ENCODE measurements around the gene ADGRA3. TPM values are rescaled to one million over a fixed set of nuclear protein-coding genes. Genes with fewer than 3 reads are reported as not detected.
A peak's percentile ranks its signal among the peaks of the same experiment; 100 is the strongest.

Gene ADGRA3
- total RNA-seq, 1 experiment from 2014 or later, result 29.0 TPM

- no peaks in the 10 kb centered on the region for H3K9me3 ChIP-seq (ENCODE audit: low read length)
- ChIA-PET POLR2A (ENCODE audit: unreplicated experiment) (no interaction called here), CTCF (no interaction called here)
- TF ChIP-seq EZH2phosphoT487 (IDR thresholded peaks at IDR 0.05; ENCODE audit: borderline replicate concordance, low read length) (no peak), EZH2 (IDR thresholded peaks at IDR 0.05; ENCODE audit: low read length, unreplicated experiment) (no peak), CTCF (conservative IDR thresholded peaks at IDR 0.05; ENCODE audit: low read depth, low read length) (no peak)
- no peaks in the 10 kb centered on the region for H3K79me2 ChIP-seq (ENCODE audit: low read length)
- intact Hi-C loops (cut with micrococcal nuclease), result no loop called here
- H4K20me1 ChIP-seq (ENCODE audit: low read length), result no peaks in the 10 kb centered on the region
- no peak overlapping the region for H3K4me3 ChIP-seq (ENCODE audit: low read length)
- H3K4me2 ChIP-seq (ENCODE audit: low read length), result no peak overlapping the region
- H2AFZ ChIP-seq (ENCODE audit: low read length), result no peak overlapping the region
- H3K36me3 ChIP-seq (ENCODE audit: low read depth, low read length), result no peaks in the 10 kb centered on the region
- no TSS peak for BruUV-seq (replicated peaks)
- H3K4me1 ChIP-seq (ENCODE audit: insufficient read depth, low read length), result no peaks in the 10 kb centered on the region; the same call in 1 of the 2 replicates
- H3K9ac ChIP-seq (ENCODE audit: low read length), result no peak overlapping the region
- H3F3A ChIP-seq (ENCODE audit: low read length, unreplicated experiment), result no peaks in the 10 kb centered on the region
- H3K27me3 ChIP-seq (ENCODE audit: low read length), result no peaks in the 10 kb centered on the region
- H3K27ac ChIP-seq (ENCODE audit: low read length), result no peak overlapping the region
- DNase-seq, result peak; percentile 12
- no peaks in the 10 kb centered on the region for H3K9me2 ChIP-seq (replicated peaks; ENCODE audit: low read length)
- peak; percentile 55 for ATAC-seq
Measured at GRCh38 chr4:22522706-22523501, 7.0 kb upstream of the ADGRA3 start.

- Histone ChIP-seq H3K4me3 (ENCODE audit: low read length) (no peak overlapping the region), H3K9me2 (replicated peaks; ENCODE audit: low read length) (no peaks in the 10 kb centered on the region), H3K36me3 (ENCODE audit: low read depth, low read length) (no peaks in the 10 kb centered on the region), H3F3A (ENCODE audit: low read length, unreplicated experiment) (no peaks in the 10 kb centered on the region), H2AFZ (ENCODE audit: low read length) (no peak overlapping the region), H3K4me1 (ENCODE audit: insufficient read depth, low read length) (peaks cover under 1% of the 10 kb centered on the region; the same call in 1 of the 2 replicates), H4K20me1 (ENCODE audit: low read length) (no peaks in the 10 kb centered on the region), H3K27me3 (ENCODE audit: low read length) (no peaks in the 10 kb centered on the region), H3K4me2 (ENCODE audit: low read length) (no peak overlapping the region), H3K27ac (ENCODE audit: low read length) (no peak overlapping the region), H3K79me2 (ENCODE audit: low read length) (no peaks in the 10 kb centered on the region), H3K9ac (ENCODE audit: low read length) (no peak overlapping the region), H3K9me3 (ENCODE audit: low read length) (no peaks in the 10 kb centered on the region)
- intact Hi-C loops (cut with micrococcal nuclease), result no loop called here
- POLR2A ChIA-PET (ENCODE audit: unreplicated experiment), result interaction anchor here (0.6 kb wide), 1 partner anchor 95 kb away, joined by 7 read pairs; no protein-coding TSS in a partner anchor
- CTCF ChIA-PET, result no interaction called here
- no peak for ATAC-seq
- DNase-seq, result no peak
- no TSS peak for BruUV-seq (replicated peaks)
- TF ChIP-seq CTCF (conservative IDR thresholded peaks at IDR 0.05; ENCODE audit: low read depth, low read length), result no peak
- no peak for TF ChIP-seq EZH2phosphoT487 (IDR thresholded peaks at IDR 0.05; ENCODE audit: borderline replicate concordance, low read length)
- no peak for TF ChIP-seq EZH2 (IDR thresholded peaks at IDR 0.05; ENCODE audit: low read length, unreplicated experiment)
Measured at GRCh38 chr4:22522206-22522605, 6.3 kb upstream of the ADGRA3 start.

GRCh38 chr4:22521240-22521639 lies 5.4 kb upstream of the ADGRA3 start:
- Histone ChIP-seq H2AFZ (ENCODE audit: low read length) (no peak overlapping the region), H3K9me3 (ENCODE audit: low read length) (no peaks in the 10 kb centered on the region), H3K79me2 (ENCODE audit: low read length) (no peaks in the 10 kb centered on the region), H3K27ac (ENCODE audit: low read length) (no peak overlapping the region), H3K27me3 (ENCODE audit: low read length) (no peaks in the 10 kb centered on the region), H3F3A (ENCODE audit: low read length, unreplicated experiment) (no peaks in the 10 kb centered on the region), H3K4me2 (ENCODE audit: low read length) (no peak overlapping the region), H4K20me1 (ENCODE audit: low read length) (no peaks in the 10 kb centered on the region), H3K9ac (ENCODE audit: low read length) (no peak overlapping the region), H3K4me3 (ENCODE audit: low read length) (no peak overlapping the region), H3K4me1 (ENCODE audit: insufficient read depth, low read length) (peaks cover 10% of the 10 kb centered on the region), H3K36me3 (ENCODE audit: low read depth, low read length) (no peaks in the 10 kb centered on the region), H3K9me2 (replicated peaks; ENCODE audit: low read length) (no peaks in the 10 kb centered on the region)
- no TSS peak for BruUV-seq (replicated peaks)
- CTCF ChIA-PET, result no interaction called here
- intact Hi-C loops (cut with micrococcal nuclease), result no loop called here
- DNase-seq (no peak), ATAC-seq (no peak)
- POLR2A ChIA-PET (ENCODE audit: unreplicated experiment), result no interaction called here
- TF ChIP-seq EZH2 (IDR thresholded peaks at IDR 0.05; ENCODE audit: low read length, unreplicated experiment), result no peak
- TF ChIP-seq CTCF (conservative IDR thresholded peaks at IDR 0.05; ENCODE audit: low read depth, low read length), result no peak
- no peak for TF ChIP-seq EZH2phosphoT487 (IDR thresholded peaks at IDR 0.05; ENCODE audit: borderline replicate concordance, low read length)
